Tibial nerve (tissue), 3 donors: ENCODE data around the gene TTC31.

Experiments
- CTCF ChIP-seq, 5 experiments: fragments of 200-600 bp in 3 of 5; fragments of 450-650 bp in 2 of 5; sonication (generic) in 3 of 5; IDR thresholded peaks; one replicate each; pipeline ENCODE4 v1.5.1; 2016 to 2019; ENCODE audit warnings: antibody characterized with exemption in 5 of 5, mild to moderate bottlenecking in 3 of 5, moderate library complexity in 2 of 5
- POLR2A ChIP-seq, 2 donors: fragments of 450-650 bp; IDR thresholded peaks; one replicate each; pipeline ENCODE4 v1.6.1; 2017; ENCODE audit warnings: antibody characterized with exemption in 2 of 2, mild to moderate bottlenecking in 2 of 2, moderate library complexity in 2 of 2

- TF ChIP-seq CTCF (IDR thresholded peaks at IDR 0.05): no peak
- TF ChIP-seq POLR2A (IDR thresholded peaks at IDR 0.05): no peak
Measured at GRCh38 chr2:74530239-74531187, 47.6 kb downstream of the TTC31 start.
